8988T (cell line): ENCODE data around the gene BCAR1.
"Not testable (repeated sequence)": the region's sequence is repeated elsewhere in the genome, so short reads cannot be mapped to it uniquely, and the experiment has no call there.

Source experiments
- DNase-seq: peaks from one replicate; pipeline ENCODE4 v3.0.0; 2011

BCAR1 gene

GRCh38 chr16:75269358-75269757 lies 17.9 kb upstream of the BCAR1 start:
- DNase-seq = not testable (repeated sequence)

- DNase-seq = peak; percentile 99
Measured at GRCh38 chr16:75267631-75268264, 16.3 kb upstream of the BCAR1 start.

GRCh38 chr16:75266738-75267630 lies 15.6 kb upstream of the BCAR1 start:
- DNase-seq = peak; percentile 57

GRCh38 chr16:75265911-75266701 lies 14.7 kb upstream of the BCAR1 start:
- peak; percentile 98 for DNase-seq

- peak; percentile 86 for DNase-seq
Measured at GRCh38 chr16:75264999-75265910, 13.8 kb upstream of the BCAR1 start.

GRCh38 chr16:75264457-75264998 lies 13.1 kb upstream of the BCAR1 start:
- peak; percentile 54 for DNase-seq

GRCh38 chr16:75263963-75264445 lies 12.6 kb upstream of the BCAR1 start:
- peak; percentile 51 for DNase-seq

GRCh38 chr16:75263291-75263962 lies 12.0 kb upstream of the BCAR1 start:
- DNase-seq = peak; percentile 37

GRCh38 chr16:75262800-75263127 lies 11.3 kb upstream of the BCAR1 start:
- no peak for DNase-seq

- DNase-seq = no peak
Measured at GRCh38 chr16:75262104-75262799, 10.8 kb upstream of the BCAR1 start.

- no peak for DNase-seq
Measured at GRCh38 chr16:75261590-75262078, 10.2 kb upstream of the BCAR1 start.

GRCh38 chr16:75260851-75261589 lies 9.6 kb upstream of the BCAR1 start:
- peak; percentile 8 for DNase-seq

GRCh38 chr16:75258807-75259141 lies 7.3 kb upstream of the BCAR1 start:
- DNase-seq = no peak

GRCh38 chr16:75257886-75258806 lies 6.7 kb upstream of the BCAR1 start:
- no peak for DNase-seq

GRCh38 chr16:75256696-75257343 lies 5.4 kb upstream of the BCAR1 start:
- DNase-seq = peak; percentile 39

GRCh38 chr16:75256059-75256571 lies 4.7 kb upstream of the BCAR1 start:
- peak; percentile 73 for DNase-seq

GRCh38 chr16:75254359-75254837 lies 3.0 kb upstream of the BCAR1 start:
- no peak for DNase-seq
